ENCODE measurements around the gene INPP5A. TPM values are rescaled to one million over a fixed set of nuclear protein-coding genes. Genes with fewer than 3 reads are reported as not detected.

The INPP5A gene
- total RNA-seq, 2 donors from 2014 or later, result 14.8 to 18.6 TPM

DNA sequence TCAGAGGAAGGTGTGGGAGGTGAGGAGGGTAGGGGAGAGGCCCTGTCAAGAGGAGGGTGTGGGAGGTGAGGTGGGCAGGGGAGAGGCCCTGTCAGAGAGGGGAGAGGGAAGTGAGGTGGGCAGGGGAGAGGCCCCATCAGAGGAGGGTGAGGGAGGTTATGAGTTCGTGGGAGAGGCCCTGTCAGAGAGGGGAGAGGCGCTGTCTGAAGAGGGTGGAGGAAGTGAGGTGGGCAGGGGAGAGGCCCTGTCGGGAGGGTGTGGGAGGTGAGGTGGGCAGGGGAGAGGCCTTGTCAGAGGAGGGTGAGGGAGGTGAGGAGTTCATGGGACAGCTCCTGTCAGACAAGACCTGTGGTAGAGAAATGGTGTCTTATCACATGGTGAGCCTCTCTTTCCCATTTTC lies 74.4 kb downstream of the INPP5A start:
- Mint-ChIP-seq H3K27ac (peak overlapping the region in 1 of 2 donors; percentile 79), H3K4me1 (ENCODE audit: low read depth in 2 of 2) (peaks cover 17 to 40% of the 10 kb centered on the region in 2 donors), H3K27me3 (no peaks in the 10 kb centered on the region), H3K9me3 (peaks cover 4% of the 10 kb centered on the region), H3K36me3 (peaks cover 7% of the 10 kb centered on the region), H3K4me3 (no peak overlapping the region)
- DNase-seq (ENCODE audit: low spot score), result no peak
- ATAC-seq, result no peak

DNA sequence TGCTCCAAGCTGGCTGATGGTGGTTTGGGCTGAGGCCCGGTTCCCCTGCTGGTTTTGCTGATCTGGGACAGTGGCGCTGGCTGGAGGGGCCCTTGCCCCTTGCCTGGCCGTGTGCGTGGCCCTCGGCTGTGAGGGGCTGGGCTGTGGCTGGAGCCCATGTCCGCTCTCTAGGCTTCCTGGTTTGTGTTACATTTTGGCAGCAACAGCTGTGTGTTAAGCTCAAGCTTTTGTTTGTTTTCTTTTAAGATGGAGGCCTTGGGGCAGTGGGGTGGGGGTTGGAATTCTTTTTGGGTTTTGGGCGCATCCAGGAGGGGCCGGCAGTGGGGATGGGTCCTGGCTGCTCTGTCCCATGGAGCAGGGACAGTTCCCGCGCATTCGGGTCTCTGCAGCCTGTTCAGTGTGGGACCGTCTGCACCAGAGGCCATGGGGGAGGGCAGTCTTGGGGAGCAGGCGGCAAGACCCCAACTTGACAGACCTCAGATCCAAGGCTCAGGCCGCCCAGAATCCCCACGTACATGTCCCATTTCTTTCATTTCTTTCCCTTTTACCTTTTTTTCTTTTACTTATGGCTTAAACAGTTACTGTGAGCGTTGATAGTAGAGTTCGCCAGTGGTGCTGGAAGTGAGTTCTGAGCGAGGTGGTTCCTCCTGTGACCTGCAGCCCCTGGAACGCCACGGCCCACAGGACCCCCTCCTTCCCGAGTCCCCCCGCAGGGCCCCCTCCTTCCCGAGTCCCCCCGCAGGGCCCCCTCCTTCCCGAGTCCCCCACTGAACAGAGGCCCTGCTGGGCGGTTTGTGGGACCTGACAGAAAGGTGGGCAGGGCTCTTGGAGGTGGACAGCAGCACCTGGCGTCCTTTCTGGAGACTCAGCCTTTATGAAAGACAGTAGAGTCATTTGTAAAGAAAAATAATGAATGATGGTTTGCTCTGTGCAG lies 75.3 kb downstream of the INPP5A start:
- peaks cover 7% of the 10 kb centered on the region for H3K36me3 Mint-ChIP-seq
- ATAC-seq (no peak), DNase-seq (ENCODE audit: low spot score) (no peak)
- no peaks in the 10 kb centered on the region for H3K27me3 Mint-ChIP-seq
- no peak overlapping the region for H3K4me3 Mint-ChIP-seq
- H3K4me1 Mint-ChIP-seq (ENCODE audit: low read depth in 2 of 2), result peaks cover 17 to 43% of the 10 kb centered on the region in 2 donors
- H3K27ac Mint-ChIP-seq, result peak overlapping the region in 1 of 2 donors; percentile 79
- peaks cover 4% of the 10 kb centered on the region for H3K9me3 Mint-ChIP-seq

DNA sequence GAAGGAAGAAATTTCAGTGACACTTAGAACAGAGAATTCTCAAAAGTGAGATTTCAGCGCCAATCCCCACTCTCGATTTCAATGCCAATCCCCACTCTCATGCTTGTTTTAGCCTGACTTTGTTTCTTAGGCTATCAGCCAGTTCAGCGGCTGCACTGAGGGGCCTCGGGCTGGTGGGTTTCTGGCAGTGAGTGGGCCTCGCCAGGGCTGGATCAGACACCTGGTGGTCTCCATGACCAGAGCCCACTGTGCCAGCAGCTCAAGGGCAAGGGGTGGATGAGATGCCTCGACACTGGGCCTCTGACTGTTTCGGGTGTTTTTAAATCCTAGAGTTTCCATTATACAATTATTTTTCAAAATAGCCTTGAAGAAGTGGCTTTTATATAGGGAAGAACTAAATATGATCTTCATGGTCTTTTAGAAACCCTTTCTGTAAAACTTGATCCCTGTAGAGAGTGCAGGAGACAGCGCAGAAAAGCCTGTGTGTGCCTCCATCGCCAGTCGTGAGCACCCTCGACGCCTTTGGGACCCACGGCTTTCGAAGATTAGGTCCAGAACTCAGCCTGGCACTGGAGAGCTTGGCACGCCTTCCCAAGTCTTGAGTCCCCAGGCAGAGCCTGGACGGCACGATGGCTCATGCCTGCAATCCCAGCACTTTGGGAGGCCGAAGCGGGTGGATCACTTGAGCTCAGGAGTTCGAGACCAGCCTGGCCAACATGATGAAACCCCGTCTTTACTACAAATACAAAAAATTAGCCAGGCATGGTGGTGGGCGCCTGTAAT lies 76.2 kb downstream of the INPP5A start:
- Mint-ChIP-seq H3K27me3 (no peaks in the 10 kb centered on the region), H3K36me3 (peaks cover 7% of the 10 kb centered on the region), H3K27ac (no peak overlapping the region), H3K4me1 (ENCODE audit: low read depth in 2 of 2) (peaks cover 17 to 39% of the 10 kb centered on the region in 2 donors), H3K9me3 (peaks cover 4% of the 10 kb centered on the region), H3K4me3 (no peak overlapping the region)
- ATAC-seq (no peak), DNase-seq (ENCODE audit: low spot score) (no peak)

DNA sequence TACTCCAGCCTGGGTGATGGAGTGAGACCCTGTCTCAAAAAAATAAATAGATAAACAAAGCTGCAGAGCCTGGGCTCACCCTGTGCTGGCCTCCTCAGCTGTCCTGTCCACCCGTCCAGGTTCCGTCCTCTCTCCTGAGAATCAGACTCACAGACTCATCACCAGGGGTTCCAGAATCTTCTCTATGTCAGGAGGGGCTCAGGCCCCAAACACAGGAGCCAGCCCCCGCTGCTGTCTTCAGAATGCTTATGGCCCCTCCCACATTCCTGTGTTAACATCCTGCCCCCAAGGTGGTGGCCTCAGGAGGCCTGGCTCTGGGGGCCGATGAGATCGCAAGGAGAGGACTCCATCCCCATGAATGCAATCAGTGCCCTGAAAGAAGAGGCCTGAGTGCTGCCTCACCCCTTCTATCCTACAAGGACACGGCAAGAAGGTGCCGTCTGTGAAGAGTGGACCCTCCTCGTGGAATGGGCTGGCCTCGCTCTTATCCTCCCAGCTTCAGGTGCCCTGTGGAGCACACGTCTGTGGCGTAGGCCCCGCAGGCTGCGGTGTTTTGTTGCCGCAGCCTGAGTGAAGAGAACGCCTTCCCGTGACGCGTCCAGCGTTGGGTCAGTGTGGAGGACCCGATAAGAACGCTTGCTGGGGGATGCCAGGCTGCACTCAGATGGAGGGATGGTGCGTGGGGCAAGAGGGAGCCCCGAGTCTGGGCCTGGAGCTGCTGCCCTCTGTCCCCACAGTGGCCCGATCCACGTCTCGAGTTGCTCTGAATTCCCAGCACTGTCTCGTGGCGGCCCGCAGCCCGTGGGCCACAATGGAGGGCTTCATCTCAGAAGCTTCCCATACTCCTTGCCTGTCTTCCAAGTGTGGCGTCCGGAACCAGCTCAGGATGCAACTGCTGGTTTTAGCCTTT lies 77.1 kb downstream of the INPP5A start:
- no peak for ATAC-seq
- H3K36me3 Mint-ChIP-seq, result peaks cover 7% of the 10 kb centered on the region
- no peaks in the 10 kb centered on the region for H3K27me3 Mint-ChIP-seq
- peaks cover 7% of the 10 kb centered on the region for H3K9me3 Mint-ChIP-seq
- H3K4me3 Mint-ChIP-seq, result no peak overlapping the region
- peak overlapping the region in 1 of 2 donors; percentile 83 for H3K27ac Mint-ChIP-seq
- H3K4me1 Mint-ChIP-seq (ENCODE audit: low read depth in 2 of 2), result peaks cover 17 to 37% of the 10 kb centered on the region in 2 donors
- no peak for DNase-seq (ENCODE audit: low spot score)

DNA sequence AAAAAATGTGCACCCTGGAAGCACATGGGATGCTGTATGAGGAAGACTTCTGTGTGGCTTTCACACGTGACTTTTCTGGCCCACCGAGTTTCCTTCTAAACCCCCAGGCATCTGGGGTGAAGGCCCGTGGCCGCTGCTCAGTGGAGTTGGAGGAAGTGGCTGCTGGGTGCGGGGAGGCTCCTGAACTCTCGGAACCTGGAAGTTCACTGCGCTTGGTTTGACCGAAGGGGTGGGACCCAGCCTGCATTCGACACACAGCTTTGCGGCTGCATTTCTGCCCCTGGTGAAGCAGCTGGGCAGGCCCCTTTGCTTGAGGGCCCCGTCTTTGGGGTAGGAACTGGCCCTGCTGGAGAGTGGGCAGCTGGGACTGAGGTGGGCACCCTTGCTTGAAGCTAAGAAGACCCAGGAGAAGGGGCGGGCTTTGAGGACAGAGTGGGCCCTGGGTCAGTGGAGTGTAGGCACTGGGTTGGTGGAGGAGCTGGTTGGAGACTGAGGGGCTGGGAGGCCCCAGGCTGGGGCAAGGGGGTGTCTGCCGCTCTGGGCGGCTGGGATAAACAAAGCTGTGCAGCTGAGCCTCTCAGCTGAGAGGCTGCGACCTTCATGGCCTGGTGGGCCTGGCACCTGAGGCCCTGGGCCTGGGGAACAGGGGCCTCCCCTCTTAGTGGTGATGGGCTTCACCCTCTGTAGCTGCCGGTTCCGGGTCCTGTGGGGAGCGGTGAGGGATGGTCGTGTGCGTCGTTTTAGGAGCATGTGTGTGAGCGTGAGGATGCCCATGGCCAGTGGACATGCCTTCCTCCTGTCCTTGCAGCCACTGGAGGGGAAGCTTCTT lies 78.0 kb downstream of the INPP5A start:
- no peaks in the 10 kb centered on the region for H3K27me3 Mint-ChIP-seq
- H3K4me3 Mint-ChIP-seq, result peak overlapping the region; percentile 65
- peaks cover 16 to 36% of the 10 kb centered on the region in 2 donors for H3K4me1 Mint-ChIP-seq (ENCODE audit: low read depth in 2 of 2)
- ATAC-seq (no peak), DNase-seq (ENCODE audit: low spot score) (no peak)
- H3K27ac Mint-ChIP-seq, result peak overlapping the region; percentile 74 to 83
- peaks cover 11% of the 10 kb centered on the region for H3K9me3 Mint-ChIP-seq
- H3K36me3 Mint-ChIP-seq, result peaks cover 14% of the 10 kb centered on the region

DNA sequence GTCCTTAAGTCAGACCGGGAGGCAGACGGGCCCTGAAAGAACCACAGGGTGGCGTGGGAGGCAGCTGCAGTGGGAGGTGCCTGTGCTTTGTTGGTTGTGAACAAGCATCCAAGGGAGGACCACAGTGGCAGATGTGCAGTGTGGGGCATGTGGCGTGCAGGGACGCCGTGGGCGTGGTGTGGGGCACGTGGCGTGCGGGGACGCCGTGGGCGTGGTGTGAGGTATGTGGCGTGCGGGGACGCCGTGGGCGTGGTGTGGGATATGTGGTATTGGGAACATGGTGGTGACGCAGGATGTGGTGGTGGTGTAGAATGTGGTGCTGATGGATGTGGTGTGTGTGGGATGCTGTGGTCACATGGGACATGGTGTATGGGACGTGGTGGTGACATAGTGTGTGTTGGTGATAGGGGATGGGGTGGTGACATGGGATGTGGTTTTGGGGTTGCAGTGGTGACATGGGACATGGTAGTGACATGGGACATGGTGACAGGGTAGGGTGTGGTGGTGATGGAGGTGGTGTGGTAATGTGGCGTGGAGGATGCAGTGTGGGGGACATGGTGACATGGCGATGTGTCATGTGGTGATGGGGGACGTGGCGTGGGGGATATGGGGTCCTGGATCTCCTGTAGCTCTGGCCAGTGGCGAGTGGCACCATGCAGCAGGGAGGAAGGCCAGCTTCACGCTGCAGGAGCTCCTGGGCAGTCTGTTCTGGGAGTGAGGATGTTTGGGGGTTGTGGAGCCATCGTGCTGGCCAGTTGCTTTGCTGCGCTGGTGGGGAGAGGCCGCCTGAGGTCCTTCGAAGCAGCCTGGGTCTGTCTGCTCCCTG lies 78.8 kb downstream of the INPP5A start:
- ATAC-seq (peak; percentile 92 to 93), DNase-seq (ENCODE audit: low spot score) (peak; percentile 83)
- peaks cover 22% of the 10 kb centered on the region for H3K36me3 Mint-ChIP-seq
- no peaks in the 10 kb centered on the region for H3K27me3 Mint-ChIP-seq
- peak overlapping the region; percentile 74 to 83 for H3K27ac Mint-ChIP-seq
- peaks cover 11 to 30% of the 10 kb centered on the region in 2 donors for H3K4me1 Mint-ChIP-seq (ENCODE audit: low read depth in 2 of 2)
- H3K9me3 Mint-ChIP-seq, result peaks cover 13% of the 10 kb centered on the region
- H3K4me3 Mint-ChIP-seq, result peak overlapping the region; percentile 65

DNA sequence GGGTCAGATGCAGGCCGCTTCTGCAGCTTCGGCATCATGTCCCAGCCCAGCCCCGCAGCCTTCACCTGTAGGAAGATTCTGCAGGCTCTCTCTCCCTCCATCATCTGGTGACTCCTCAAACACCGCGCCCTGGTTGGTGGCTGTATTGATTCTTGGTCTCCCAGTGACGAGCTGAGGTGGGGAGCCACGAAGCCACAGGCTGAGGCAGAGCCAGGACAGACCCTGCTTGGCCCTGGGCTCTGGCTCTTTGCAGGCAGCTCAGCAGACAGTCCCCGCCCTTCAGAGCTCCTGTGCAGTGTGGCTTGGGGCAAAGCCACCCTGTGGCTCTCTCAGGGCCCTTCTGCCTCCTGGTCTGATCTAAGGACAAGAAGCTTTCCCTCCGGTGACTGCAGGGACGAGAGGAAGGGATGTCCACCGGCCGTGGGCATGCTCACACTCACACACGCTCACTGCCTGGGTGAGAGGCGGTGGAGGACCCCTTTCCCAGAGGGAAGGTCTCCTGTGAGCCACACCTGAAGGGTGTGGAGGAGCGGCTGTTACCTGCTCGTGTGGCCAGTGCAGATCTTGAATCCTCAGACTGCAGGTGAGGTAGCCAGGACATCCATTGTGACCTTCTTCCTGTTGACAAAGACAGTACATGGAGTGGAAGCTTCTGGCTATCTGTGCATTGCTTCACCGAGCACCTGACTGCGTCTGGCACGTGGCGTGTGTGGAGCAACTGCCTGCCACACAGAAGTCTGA lies 79.6 kb downstream of the INPP5A start:
- Mint-ChIP-seq H3K36me3 (peaks cover 26% of the 10 kb centered on the region), H3K4me1 (ENCODE audit: low read depth in 2 of 2) (peaks cover 11 to 27% of the 10 kb centered on the region in 2 donors), H3K27me3 (no peaks in the 10 kb centered on the region), H3K27ac (peak overlapping the region; percentile 74 to 83), H3K9me3 (peaks cover 16% of the 10 kb centered on the region), H3K4me3 (no peak overlapping the region)
- DNase-seq (ENCODE audit: low spot score) (no peak), ATAC-seq (no peak)

DNA sequence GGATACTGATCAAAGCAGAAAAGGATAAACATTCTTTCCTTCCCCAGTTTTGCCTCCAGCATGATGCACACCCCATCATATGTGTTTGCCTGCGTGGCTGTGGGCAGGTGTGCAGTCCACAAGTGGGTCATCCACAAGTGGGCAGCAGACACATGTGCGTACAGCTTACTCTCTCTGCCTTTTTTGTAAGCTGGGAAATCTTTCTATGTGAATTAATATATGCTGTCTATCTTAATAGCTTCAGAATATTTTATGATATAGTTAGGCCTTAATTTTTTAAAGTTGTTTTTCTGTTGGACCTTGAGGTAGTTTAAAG lies 80.1 kb downstream of the INPP5A start:
- Mint-ChIP-seq H3K4me3 (no peak overlapping the region), H3K4me1 (ENCODE audit: low read depth in 2 of 2) (peaks cover 11 to 22% of the 10 kb centered on the region in 2 donors), H3K36me3 (peaks cover 26% of the 10 kb centered on the region), H3K27ac (peak overlapping the region in 1 of 2 donors; percentile 48), H3K9me3 (peaks cover 16% of the 10 kb centered on the region), H3K27me3 (no peaks in the 10 kb centered on the region)
- DNase-seq (ENCODE audit: low spot score) (no peak), ATAC-seq (no peak)

DNA sequence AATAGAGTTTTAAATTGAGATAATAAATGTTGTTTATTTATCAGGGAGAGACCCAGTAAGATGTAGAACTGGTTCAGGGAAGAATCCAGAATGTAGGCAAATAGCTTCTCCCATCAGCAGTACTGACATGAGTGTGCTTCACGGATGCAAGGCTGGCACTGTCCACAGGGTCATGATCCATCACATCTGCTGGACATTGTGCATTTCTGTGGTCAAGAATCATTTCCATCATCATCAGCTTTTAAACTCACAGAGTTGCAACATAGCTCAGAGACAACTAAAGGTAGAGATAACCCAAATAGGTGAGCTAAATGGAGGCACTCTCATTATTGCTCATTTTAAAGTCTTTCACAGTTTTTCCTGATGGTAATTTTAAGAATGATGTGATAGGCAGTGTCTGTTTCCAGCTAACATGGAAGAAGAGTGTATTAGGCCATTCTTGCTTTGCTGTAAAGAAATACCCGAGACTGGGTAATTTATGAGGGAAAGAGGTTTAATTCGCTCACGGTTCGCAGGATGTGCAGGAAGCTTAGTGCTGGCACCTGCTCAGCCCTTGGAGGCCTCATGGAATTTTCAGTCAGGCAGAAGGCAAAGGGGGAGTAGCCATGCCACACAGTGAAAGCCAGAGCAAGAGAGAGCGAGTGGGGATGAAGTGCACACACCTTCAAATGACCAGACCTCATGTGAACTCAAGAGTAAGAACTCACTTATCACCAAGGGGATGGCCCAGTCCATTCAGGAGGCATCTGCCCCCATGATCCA lies 80.8 kb downstream of the INPP5A start:
- peaks cover 11 to 21% of the 10 kb centered on the region in 2 donors for H3K4me1 Mint-ChIP-seq (ENCODE audit: low read depth in 2 of 2)
- ATAC-seq (no peak), DNase-seq (ENCODE audit: low spot score) (no peak)
- no peak overlapping the region for H3K4me3 Mint-ChIP-seq
- H3K36me3 Mint-ChIP-seq, result peaks cover 26% of the 10 kb centered on the region
- H3K27me3 Mint-ChIP-seq, result no peaks in the 10 kb centered on the region
- peaks cover 16% of the 10 kb centered on the region for H3K9me3 Mint-ChIP-seq
- no peak overlapping the region for H3K27ac Mint-ChIP-seq

DNA sequence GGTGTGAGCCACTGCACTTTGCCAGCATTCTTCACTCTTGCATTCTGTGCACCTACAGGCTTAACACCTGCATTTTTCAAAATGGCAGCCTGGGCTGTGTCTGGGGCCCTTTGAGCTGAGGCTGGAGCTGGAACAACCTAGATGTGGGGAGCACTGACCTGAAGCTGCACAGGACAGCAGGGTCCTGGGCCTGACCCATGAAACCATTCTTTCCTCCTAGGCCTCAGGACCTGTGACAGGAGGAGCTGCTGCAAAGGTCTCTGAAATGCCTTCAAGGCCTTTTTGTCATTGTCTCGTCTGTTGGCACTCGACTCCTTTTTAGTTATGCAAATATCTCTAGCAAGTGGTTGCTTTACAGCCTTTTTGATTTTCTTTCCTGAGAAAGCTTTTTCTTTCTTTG lies 82.3 kb downstream of the INPP5A start:
- Mint-ChIP-seq H3K27ac (no peak overlapping the region), H3K4me3 (no peak overlapping the region), H3K36me3 (peaks cover 26% of the 10 kb centered on the region), H3K27me3 (no peaks in the 10 kb centered on the region), H3K4me1 (ENCODE audit: low read depth in 2 of 2) (peaks cover 11 to 18% of the 10 kb centered on the region in 2 donors), H3K9me3 (peaks cover 16% of the 10 kb centered on the region)
- DNase-seq (ENCODE audit: low spot score), result no peak
- no peak for ATAC-seq
